Loucy (cell line): ENCODE results near the gene THRAP3.

Experiments used
- EZH2phosphoT487 ChIP-seq: fragments of 200-600 bp; IDR thresholded peaks from 2 replicates; pipeline ENCODE4 v1.6.1; 2018; ENCODE audit warnings: antibody characterized with exemption, mild to moderate bottlenecking, moderate library complexity, borderline replicate concordance
- TF ChIP-seq, protein P1 (sequence below): fragments of 200-600 bp; sonication (generic); conservative IDR thresholded peaks from 2 replicates; pipeline ENCODE4 v1.5.1; 2014; ENCODE audit warnings: mild to moderate bottlenecking, antibody characterized with exemption, low read length

DNA sequence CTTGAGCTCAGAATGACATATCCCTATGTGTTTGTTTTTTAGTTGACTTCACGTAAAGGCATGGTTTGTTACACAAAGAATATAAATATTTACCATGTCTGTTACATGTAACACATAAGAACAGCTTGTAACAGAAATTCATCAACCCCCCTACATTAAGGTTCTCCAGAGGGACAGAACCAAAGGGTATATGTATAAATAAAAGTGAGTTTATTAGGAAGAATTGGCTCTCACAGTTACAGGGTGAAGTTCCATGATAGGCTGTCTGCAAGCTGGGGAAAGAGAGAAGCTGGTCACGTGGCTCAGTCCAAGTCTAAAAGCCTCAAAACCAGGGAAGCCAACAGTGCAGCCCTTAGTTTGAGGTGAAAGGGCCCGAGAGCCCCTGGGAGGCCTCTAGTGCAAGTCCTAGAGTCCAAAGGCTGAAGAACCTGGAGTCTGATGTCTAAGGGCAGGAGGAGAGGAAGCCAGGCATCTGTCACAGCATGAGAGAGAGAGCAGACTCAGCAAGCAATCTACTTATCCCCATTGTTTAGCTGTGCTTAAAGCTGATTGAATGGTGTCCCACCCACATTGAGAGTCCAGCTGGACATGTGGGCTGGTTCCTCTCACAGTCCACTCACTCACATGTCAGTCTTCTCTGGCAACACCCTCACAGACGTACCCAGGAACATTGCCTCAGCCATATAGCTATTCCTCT, 15.8 kb downstream of the THRAP3 start:
- TF ChIP-seq, protein P1, sequence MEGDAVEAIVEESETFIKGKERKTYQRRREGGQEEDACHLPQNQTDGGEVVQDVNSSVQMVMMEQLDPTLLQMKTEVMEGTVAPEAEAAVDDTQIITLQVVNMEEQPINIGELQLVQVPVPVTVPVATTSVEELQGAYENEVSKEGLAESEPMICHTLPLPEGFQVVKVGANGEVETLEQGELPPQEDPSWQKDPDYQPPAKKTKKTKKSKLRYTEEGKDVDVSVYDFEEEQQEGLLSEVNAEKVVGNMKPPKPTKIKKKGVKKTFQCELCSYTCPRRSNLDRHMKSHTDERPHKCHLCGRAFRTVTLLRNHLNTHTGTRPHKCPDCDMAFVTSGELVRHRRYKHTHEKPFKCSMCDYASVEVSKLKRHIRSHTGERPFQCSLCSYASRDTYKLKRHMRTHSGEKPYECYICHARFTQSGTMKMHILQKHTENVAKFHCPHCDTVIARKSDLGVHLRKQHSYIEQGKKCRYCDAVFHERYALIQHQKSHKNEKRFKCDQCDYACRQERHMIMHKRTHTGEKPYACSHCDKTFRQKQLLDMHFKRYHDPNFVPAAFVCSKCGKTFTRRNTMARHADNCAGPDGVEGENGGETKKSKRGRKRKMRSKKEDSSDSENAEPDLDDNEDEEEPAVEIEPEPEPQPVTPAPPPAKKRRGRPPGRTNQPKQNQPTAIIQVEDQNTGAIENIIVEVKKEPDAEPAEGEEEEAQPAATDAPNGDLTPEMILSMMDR, result no peak
- no peak for TF ChIP-seq EZH2phosphoT487
